GM21723 (cell line): ENCODE data around the gene SUPT7L.
"Not testable (repeated sequence)": the region's sequence is repeated elsewhere in the genome, so short reads cannot be mapped to it uniquely, and the experiment has no call there.

Source experiments
- ATAC-seq: cut with Tn5 transposase; IDR thresholded peaks from one replicate; pipeline ENCODE4 v1.9.1; 2021; ENCODE audit warnings: mild to moderate bottlenecking, moderate library complexity; ENCODE audit not compliant: unreplicated experiment

SUPT7L gene

DNA sequence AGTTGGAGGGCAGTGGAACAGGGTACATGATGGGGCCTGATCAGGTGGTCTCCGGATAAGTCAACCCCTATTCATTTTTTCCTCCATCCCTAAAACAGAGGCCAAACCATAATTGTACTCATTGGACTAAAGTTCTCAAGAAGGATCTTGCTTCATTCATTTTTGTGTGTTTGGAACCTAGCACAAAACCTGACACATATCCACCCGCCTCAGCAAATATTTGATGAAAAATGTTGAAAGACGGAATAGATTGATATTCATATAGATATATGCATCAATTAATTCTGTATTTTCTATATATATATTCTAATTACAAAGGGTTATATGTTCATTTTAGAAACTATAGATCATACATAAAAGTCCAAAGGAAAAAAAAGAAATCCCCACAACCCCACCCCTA lies 22.2 kb upstream of the SUPT7L start:
- no peak for ATAC-seq

- ATAC-seq = not testable (repeated sequence)
These were observed 21.6 kb upstream of the SUPT7L start for GRCh38 chr2:27685006-27685405.

GRCh38 chr2:27683390-27684071 lies 20.1 kb upstream of the SUPT7L start:
- no peak for ATAC-seq

DNA sequence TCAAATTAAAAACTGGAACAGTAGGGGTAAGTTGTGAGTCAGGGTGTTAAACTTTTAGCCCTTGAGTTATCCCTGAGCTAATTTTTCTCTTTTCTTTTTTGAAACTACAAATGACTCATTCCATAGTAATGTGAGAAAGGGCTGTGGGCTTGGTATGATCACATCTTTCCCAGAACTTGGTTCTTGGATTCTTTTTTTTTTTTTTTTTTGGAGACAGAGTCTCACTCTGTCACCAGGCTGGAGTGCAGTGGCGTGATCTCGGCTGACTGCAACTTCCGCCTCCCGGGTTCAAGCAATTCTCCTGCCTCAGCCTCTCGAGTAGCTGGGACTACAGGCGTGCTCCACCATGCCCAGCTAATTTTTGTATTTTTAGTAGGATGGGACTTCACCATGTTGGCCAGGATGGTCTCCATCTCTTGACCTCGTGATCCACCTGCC lies 18.9 kb upstream of the SUPT7L start:
- not testable (repeated sequence) for ATAC-seq

DNA sequence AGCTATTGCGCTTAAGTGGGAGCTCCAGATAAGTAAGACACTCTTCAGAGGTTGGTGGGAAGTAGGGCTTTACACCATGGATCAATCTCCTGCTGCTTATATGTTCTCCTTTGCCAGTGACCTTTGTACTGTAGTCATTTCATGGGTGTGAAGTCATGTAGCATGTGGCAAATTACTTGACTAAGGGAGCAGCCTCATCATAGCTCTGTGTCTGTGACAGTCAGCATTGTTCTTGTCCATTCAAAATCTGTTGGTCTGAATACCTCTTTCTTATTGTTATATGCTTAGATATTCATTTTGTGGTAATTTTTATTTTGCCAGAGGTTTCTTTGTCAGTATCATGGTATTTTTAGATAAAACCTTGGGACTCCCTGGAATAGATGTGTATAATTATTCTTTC lies 18.4 kb upstream of the SUPT7L start:
- ATAC-seq = no peak

GRCh38 chr2:27680571-27680970 lies 17.2 kb upstream of the SUPT7L start:
- no peak for ATAC-seq

GRCh38 chr2:27672723-27673486 lies 9.5 kb upstream of the SUPT7L start:
- no peak for ATAC-seq

DNA sequence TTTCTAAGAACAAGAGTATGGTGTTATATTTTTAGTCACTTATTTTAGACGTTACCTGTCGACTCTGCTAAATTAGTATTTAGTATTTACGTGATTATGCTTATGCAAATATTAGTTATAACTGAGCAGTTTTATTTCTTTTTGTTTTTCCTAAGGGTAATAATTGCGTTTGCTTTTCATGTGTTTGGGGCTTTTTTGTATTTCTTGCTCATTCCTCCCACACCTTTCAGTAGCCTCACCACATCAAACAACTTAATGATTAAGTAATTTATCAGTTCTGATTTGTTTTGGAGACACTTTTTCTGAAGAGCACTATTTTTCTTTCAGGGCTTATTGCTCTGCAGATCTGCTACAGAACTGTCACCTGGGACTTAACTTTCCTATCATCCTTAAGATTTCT lies 7.8 kb upstream of the SUPT7L start:
- ATAC-seq = no peak

GRCh38 chr2:27667446-27667845 lies 4.0 kb upstream of the SUPT7L start:
- ATAC-seq = no peak

DNA sequence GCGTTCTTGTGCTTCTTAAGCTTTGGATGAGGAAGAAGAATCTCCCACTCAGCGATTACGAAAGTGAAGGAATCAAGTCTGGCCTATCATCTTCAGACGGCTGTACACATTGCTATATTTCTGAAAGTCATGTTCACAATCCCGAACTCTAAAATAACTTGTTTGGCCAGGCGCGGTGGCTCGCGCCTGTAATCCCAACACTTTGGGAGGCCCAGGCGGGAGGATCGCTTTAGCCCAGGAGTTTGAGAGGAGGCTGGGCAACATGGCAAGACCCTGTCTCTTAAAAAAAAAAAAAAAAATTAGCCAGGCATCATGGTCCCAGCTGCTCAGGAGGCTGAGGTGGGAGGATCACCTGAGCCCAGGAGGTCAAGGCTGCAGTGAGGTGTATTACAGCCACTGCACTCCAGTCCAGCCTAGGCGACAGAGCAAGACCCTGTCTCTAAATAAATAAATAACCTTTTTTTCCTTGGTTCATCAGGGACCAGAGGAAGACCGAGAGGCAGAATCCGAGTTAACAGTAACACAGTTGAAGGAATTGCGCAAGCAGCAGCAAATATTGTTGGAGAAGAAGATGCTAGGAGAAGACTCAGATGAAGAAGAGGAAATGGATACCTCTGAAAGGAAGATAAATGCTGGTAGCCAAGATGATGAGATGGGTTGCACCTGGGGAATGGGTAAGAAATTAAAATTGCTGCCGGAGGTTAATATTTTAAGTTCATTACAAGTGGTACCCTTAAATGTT lies 1.4 kb upstream of the SUPT7L start:
- no peak for ATAC-seq

DNA sequence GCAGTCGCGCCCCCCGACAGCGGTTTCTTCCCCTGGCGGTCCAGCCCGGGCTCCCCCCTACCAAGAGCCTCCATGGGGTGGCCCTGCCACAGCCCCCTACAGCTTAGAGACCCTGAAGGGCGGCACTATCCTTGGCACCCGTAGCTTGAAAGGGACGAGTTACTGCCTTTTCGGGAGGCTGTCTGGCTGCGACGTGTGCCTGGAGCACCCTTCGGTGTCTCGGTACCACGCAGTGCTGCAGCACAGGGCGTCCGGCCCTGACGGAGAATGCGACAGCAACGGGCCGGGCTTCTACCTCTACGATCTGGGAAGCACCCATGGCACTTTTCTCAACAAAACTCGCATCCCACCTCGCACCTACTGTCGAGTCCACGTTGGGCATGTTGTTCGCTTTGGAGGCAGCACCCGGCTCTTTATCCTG lies 750 bp upstream of the SUPT7L start:
- ATAC-seq = peak; percentile 34

- no peak for ATAC-seq
These were observed 2.0 kb downstream of the SUPT7L start for GRCh38 chr2:27661371-27661770.

DNA sequence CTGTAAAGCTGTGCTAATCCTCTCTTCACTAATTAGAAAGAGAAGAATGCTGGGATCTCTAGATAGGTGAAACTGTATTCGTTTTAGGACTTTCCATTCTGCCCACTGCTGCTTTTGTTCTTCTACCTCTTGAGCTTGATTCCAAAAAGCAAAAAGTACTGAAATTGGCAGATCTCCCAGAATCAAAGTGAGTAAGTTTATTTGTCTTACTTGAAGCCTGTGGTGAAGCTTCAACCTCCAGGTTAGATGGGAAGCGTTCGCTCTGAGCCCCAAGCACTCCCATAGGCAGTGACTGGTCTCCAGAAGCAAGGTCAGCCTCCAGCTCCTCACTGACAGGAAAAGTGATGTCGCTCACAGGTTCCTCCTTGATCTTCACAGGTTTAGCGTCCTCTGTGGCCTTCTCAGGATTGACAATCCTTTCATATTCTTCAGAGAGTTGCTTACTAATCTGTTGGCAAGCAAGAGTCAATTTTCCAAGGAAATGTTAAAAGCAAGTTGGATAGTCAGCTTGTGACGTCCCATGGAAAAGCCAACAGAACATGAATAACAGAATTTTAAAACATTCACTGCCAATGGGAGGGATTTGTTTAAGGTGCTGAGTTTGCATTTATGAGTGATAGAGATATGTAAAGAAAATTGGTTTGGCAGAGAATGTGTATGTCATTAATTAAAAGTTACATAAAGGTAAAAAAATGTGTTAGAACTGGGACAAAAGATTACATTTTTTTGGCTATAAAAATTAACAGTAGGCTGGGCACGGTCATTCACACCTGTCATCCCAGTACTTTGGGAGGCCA lies 8.1 kb downstream of the SUPT7L start:
- no peak for ATAC-seq

DNA sequence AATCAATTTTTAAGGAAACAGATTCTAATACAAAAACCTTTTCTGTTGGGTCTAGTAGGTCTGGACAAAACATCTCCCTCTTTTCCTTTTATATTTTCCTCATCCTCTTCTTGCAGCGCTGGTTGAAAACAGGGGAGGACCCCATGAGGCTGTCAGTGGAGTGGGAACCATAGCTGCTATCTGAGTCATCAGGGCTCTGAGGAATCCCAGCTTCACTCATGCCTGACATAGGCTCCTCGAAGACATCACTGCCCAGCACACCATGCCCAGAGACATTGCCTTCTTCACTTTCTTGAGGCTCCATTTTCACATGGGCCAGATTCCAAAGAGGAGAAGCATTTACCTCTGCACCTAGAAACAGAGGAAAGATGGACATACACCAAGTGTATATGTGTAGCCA lies 10.0 kb downstream of the SUPT7L start:
- no peak for ATAC-seq

GRCh38 chr2:27652790-27653189 lies 10.6 kb downstream of the SUPT7L start:
- ATAC-seq = no peak

- no peak for ATAC-seq
These were observed 11.1 kb downstream of the SUPT7L start for GRCh38 chr2:27652341-27652740.

DNA sequence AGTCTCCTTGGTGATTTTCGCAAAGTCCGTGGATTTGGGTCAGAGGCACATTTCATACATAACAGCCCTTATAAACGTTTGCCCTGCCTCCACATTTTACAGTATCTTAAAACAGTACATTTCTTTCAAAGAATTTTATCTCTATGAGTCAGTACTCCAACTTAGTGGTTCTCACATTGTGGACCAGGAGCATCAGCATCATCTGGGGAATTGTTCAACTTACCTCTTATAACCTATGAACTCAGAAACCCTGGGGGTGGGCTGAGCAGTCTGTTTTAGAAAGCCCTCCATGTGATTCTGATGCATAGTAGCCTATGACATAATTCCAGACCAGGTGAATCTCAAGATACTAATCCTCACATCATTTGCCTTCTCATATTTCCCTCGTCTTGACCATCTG lies 12.4 kb downstream of the SUPT7L start:
- no peak for ATAC-seq

DNA sequence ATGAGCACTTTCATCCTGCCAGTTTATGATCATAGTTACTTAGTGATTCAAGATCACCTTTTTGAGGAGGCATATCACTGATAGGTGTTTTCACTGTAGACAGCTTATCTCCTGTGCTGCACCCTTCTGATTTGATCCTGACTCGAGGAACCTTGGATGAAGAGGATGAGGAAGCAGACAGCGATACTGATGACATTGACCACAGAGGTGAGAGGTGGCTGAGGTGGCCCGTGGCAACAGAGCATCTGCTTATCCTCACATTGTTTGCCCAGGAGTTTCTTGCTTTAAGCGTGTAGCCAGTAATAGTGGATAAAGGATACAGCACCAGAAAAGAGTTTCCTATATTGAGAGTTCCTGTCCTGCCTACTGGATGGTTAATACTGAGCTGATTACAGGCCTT lies 15.7 kb downstream of the SUPT7L start:
- ATAC-seq = no peak

- ATAC-seq = no peak
These were observed 16.1 kb downstream of the SUPT7L start for GRCh38 chr2:27647289-27647688.

- no peak for ATAC-seq
These were observed 18.2 kb downstream of the SUPT7L start for GRCh38 chr2:27645197-27645596.

- no peak for ATAC-seq
These were observed 22.6 kb downstream of the SUPT7L start for GRCh38 chr2:27640722-27641245.
